T-cell (primary cell): ENCODE data around the gene KRTAP9-8. TPM values are rescaled to one million over a fixed set of nuclear protein-coding genes. Genes with fewer than 3 reads are reported as not detected.
"Not testable (repeated sequence)": the region's sequence is repeated elsewhere in the genome, so short reads cannot be mapped to it uniquely, and the experiment has no call there.

Experiments used
- ATAC-seq, 4 experiments: fragments of 200-7000 bp in 3 of 4; fragments of 150-1000 bp in 1 of 4; cut with Tn5 transposase; replicated peaks in 1 of 4; 1 replicate in 3 of 4; 2 replicates in 1 of 4; pipeline ENCODE4 v1.10.0; 2021; ENCODE audit warnings: moderate library complexity in 3 of 4, mild to moderate bottlenecking in 2 of 4, moderate number of reproducible peaks in 1 of 4
- CTCF ChIA-PET, 2 donors: fragments of 300-600 bp; sonication (Branson Sonifier 250); formaldehyde crosslinking; loops; one replicate each; lab custom pipeline; 2022; ENCODE audit warnings: antibody characterized with exemption in 2 of 2; lab: Charles Lee
- POLR2A ChIA-PET, 2 donors: fragments of 300-600 bp; sonication (Branson Sonifier 250); formaldehyde crosslinking; loops; one replicate each; lab custom pipeline; 2022; ENCODE audit warnings: antibody characterized with exemption in 2 of 2; lab: Charles Lee
- DNase-seq, 35 experiments: peaks; one replicate each; pipeline versions ENCODE4 v3.0.0 to v3.0.0-alpha.2; 2013 to 2023
- H3K27ac ChIP-seq: one replicate; pipeline ENCODE4 v1.5.1; 2013; ENCODE audit warnings: low read length
- H3K27me3 ChIP-seq, 2 experiments: replicated peaks in 1 of 2; 1 replicate in 1 of 2; 2 replicates in 1 of 2; pipeline versions ENCODE4 v1.6.1 to v1.7.0; 2013; ENCODE audit warnings: low read length in 1 of 2, mixed read lengths in 1 of 2; ENCODE audit not compliant: control insufficient read depth in 2 of 2, insufficient read depth in 2 of 2; ENCODE audit errors: extremely low read depth in 1 of 2
- H3K36me3 ChIP-seq, 2 donors: 1 replicate in 1 of 2; 2 replicates in 1 of 2; pipeline versions ENCODE4 v1.6.1 to v1.7.0; 2013; ENCODE audit warnings: low read length in 1 of 2; ENCODE audit not compliant: control insufficient read depth in 2 of 2, insufficient read depth in 1 of 2; ENCODE audit errors: extremely low read depth in 1 of 2
- H3K4me1 ChIP-seq, 2 experiments: 1 replicate in 1 of 2; 2 replicates in 1 of 2; pipeline versions ENCODE4 v1.6.1 to v1.7.0; 2013; ENCODE audit warnings: low read length in 2 of 2, mixed read lengths in 1 of 2; ENCODE audit not compliant: insufficient read depth in 2 of 2, control insufficient read depth in 1 of 2; ENCODE audit errors: extremely low read depth in 1 of 2
- H3K4me3 ChIP-seq, 2 donors: 1 replicate in 1 of 2; 2 replicates in 1 of 2; pipeline versions ENCODE4 v1.5.1 to v1.7.0; 2013; ENCODE audit warnings: mild to moderate bottlenecking in 2 of 2, low read length in 1 of 2, moderate library complexity in 1 of 2; ENCODE audit not compliant: control insufficient read depth in 1 of 2; ENCODE audit errors: extremely low read depth in 1 of 2
- H3K9me3 ChIP-seq: 2 replicates; pipeline ENCODE4 v1.7.0; 2013
- H3K27ac Mint-ChIP-seq, 2 donors: one replicate each; pipeline ENCODE4 v1.8.0; 2020 to 2021; ENCODE audit warnings: mild to moderate bottlenecking in 2 of 2, mixed read lengths in 2 of 2
- H3K27me3 Mint-ChIP-seq, 2 donors: one replicate each; pipeline ENCODE4 v1.8.0; 2021 to 2022; ENCODE audit warnings: mixed read lengths in 2 of 2
- H3K36me3 Mint-ChIP-seq: one replicate; pipeline ENCODE4 v1.8.0; 2021; ENCODE audit warnings: mixed read lengths
- H3K4me1 Mint-ChIP-seq, 3 donors: one replicate each; pipeline ENCODE4 v1.8.0; 2020 to 2022; ENCODE audit warnings: mixed read lengths in 3 of 3, mild to moderate bottlenecking in 1 of 3
- H3K4me3 Mint-ChIP-seq, 3 donors: one replicate each; pipeline ENCODE4 v1.8.0; 2020 to 2022; ENCODE audit warnings: mild to moderate bottlenecking in 3 of 3, mixed read lengths in 3 of 3, moderate library complexity in 3 of 3
- H3K9me3 Mint-ChIP-seq, 3 donors: one replicate each; pipeline ENCODE4 v1.8.0; 2020 to 2022; ENCODE audit warnings: mixed read lengths in 3 of 3
- WGBS: methylation state at CpG from one replicate; pipeline ENCODE4 v1.1.5; 2013; ENCODE audit warnings: missing lambda C conversion rate; ENCODE audit not compliant: insufficient coverage; 5-methylcytosine and 5-hydroxymethylcytosine counted together
- total RNA-seq, 35 experiments: library from RNA in 6 of 35; stranded (reverse) in 6 of 35; fragments of 120-200 nt in 1 of 35; gene quantifications; one replicate each; pipeline versions ENCODE4 v1.2.1 to v1.2.4 and lab custom pipeline; 2013 to 2026

KRTAP9-8 gene
- total RNA-seq, 5 donors from 2014 or later (not counting 1 experiment from before 2014, with no cell fraction given) = not detected

DNA sequence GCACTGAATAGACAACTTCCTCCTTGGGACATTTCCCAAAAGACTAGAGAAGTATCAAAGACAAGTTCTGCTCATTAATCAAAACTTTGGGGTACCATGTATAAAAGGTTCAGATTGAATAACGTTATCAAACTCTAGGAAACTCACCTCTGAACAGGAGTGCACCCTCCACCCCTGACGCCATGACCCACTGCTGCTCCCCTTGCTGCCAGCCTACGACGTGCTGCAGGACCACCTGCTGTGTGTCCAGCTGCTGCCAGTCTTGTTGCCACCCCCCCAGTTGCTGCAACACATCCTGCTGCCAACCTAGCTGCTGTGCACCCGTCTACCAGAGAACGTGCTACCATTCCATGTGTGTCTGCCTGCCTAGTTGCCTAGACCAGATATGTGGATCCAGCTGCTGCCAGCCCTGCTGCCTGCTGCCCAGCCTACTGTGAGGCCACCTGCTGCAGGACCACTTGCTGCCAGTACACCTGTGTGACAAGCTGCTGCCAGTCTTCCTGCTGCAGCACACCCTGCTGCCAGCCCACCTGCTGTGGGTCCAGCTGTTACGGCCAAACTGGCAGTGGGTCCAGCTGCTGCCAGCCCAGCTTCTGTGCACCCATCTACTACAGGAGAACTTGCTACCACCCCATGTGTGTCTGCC lies 25.2 kb upstream of the KRTAP9-8 start:
- Mint-ChIP-seq H3K9me3 (no peaks in the 10 kb centered on the region), H3K4me1 (peaks cover 0 to 10% (median 2%) of the 10 kb centered on the region in 3 donors), H3K36me3 (no peaks in the 10 kb centered on the region), H3K27me3 (peaks cover 8 to 51% of the 10 kb centered on the region in 2 donors), H3K4me3 (no peak overlapping the region), H3K27ac (no peak overlapping the region)
- Histone ChIP-seq H3K4me1 (no peaks in the 10 kb centered on the region), H3K9me3 (no peaks in the 10 kb centered on the region), H3K27ac (no peak overlapping the region), H3K4me3 (no peak overlapping the region), H3K27me3 (peaks cover 0 to 22% of the 10 kb centered on the region in 2 experiments), H3K36me3 (no peaks in the 10 kb centered on the region)
- ChIA-PET CTCF (no interaction called here), POLR2A (no interaction called here)
- ATAC-seq (no peak), DNase-seq (no peak)
- 82% methylated on average over 7 of the region's 7 CpGs for WGBS

DNA sequence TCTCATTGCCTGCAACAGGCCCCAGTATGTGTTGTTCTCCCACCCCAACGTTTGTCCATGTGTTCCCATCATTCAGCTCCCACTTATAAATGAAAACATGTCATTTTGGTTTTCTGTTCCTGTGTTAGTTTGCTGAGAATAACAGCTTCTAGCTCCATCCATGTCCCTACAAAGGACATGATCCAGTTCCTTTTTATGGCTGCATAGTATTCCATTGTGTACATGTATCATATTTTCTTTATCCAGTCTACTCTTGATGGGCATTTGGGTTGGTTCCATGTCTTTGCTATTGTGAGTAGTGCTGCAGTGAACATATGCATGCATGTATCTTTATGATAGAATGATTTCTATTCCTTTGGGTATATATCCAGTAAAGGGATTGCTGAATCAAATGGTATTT lies 22.1 kb upstream of the KRTAP9-8 start:
- no peaks in the 10 kb centered on the region for H3K9me3 ChIP-seq
- CTCF ChIA-PET = no interaction called here
- H3K36me3 ChIP-seq = no peaks in the 10 kb centered on the region
- peaks cover 0 to 20% of the 10 kb centered on the region in 2 experiments for H3K27me3 ChIP-seq
- H3K4me3 ChIP-seq = no peak overlapping the region
- H3K9me3 Mint-ChIP-seq = peaks cover 2 to 6% (median 5%) of the 10 kb centered on the region in 3 donors
- no peak overlapping the region for H3K4me3 Mint-ChIP-seq
- H3K36me3 Mint-ChIP-seq = no peaks in the 10 kb centered on the region
- no peak overlapping the region for H3K27ac ChIP-seq
- no peak for ATAC-seq
- no peak for DNase-seq
- peaks cover 8 to 36% of the 10 kb centered on the region in 2 donors for H3K27me3 Mint-ChIP-seq
- no CpG with 5 or more reads among the region's 1 CpG for WGBS
- no peaks in the 10 kb centered on the region for H3K4me1 ChIP-seq
- H3K27ac Mint-ChIP-seq = no peak overlapping the region
- POLR2A ChIA-PET = interaction anchor here in 1 of 2 donors (0.6 kb wide), 1 partner anchor 85 kb away, joined by 4 read pairs; no protein-coding TSS in a partner anchor
- H3K4me1 Mint-ChIP-seq = peaks cover 0 to 10% (median 2%) of the 10 kb centered on the region in 3 donors

DNA sequence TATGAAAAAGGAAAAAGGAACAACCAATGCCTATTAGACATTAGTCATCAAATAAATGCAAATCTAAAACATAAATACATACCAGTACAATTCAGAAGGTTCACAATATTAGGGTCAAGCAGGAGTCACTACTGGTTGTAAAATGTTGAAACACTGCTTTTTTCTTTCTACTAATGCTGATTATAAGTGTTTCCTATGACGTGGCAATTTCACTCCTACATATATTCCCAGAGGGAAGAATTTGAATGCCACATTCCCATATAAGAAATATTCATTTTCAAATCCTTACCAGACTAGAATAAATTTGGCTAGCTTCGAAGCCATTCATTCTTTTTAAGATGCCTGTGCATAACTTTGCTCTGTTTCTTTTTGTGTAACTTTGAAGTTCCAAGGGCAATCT lies 14.0 kb upstream of the KRTAP9-8 start:
- no peak overlapping the region for H3K4me3 Mint-ChIP-seq
- POLR2A ChIA-PET = no interaction called here

DNA sequence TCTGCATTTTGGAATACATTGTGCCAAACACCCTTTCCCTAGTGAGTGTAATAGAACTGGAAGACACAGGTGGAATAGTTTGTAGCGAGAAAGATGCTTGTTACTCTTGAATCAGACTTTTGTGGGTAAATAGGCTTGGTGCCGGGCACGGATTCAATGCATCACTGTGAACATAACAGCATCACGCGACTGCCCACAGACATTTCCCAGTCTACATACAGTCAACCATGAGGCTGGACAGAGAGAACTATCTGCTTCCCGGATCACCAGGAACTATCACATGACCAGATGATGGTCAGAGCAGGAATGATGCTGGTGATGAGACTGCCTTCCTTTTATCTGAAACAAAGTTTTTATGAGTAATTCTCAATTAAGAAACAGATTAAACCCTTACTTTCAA lies 11.7 kb upstream of the KRTAP9-8 start:
- ChIA-PET CTCF (no interaction called here), POLR2A (no interaction called here)
- Mint-ChIP-seq H3K9me3 (no peaks in the 10 kb centered on the region), H3K4me1 (peaks cover 1 to 22% (median 3%) of the 10 kb centered on the region in 3 donors), H3K27ac (no peak overlapping the region), H3K27me3 (peaks cover 7 to 9% of the 10 kb centered on the region in 2 donors), H3K4me3 (no peak overlapping the region), H3K36me3 (no peaks in the 10 kb centered on the region)
- Histone ChIP-seq H3K27ac (no peak overlapping the region), H3K9me3 (no peaks in the 10 kb centered on the region), H3K27me3 (peaks cover 2% of the 10 kb centered on the region in 2 experiments), H3K4me3 (no peak overlapping the region), H3K36me3 (no peaks in the 10 kb centered on the region), H3K4me1 (no peaks in the 10 kb centered on the region)
- ATAC-seq (no peak), DNase-seq (no peak)
- WGBS = 100% methylated on average over 4 of the region's 6 CpGs

More for the DNA sequence above, 14.0 kb upstream of the KRTAP9-8 start:
- Mint-ChIP-seq H3K36me3 (no peaks in the 10 kb centered on the region), H3K4me1 (peaks cover 0 to 12% (median 1%) of the 10 kb centered on the region in 3 donors), H3K27ac (no peak overlapping the region), H3K27me3 (peaks cover 9 to 11% of the 10 kb centered on the region in 2 donors), H3K9me3 (peaks cover 2 to 6% (median 6%) of the 10 kb centered on the region in 3 donors)
- H3K4me1 ChIP-seq = no peaks in the 10 kb centered on the region
- no peaks in the 10 kb centered on the region for H3K9me3 ChIP-seq
- ATAC-seq (no peak), DNase-seq (no peak)
- H3K4me3 ChIP-seq = no peak overlapping the region
- WGBS = no CpG with 5 or more reads among the region's 2 CpGs
- no peaks in the 10 kb centered on the region for H3K36me3 ChIP-seq
- CTCF ChIA-PET = no interaction called here
- peaks cover 0 to 2% of the 10 kb centered on the region in 2 experiments for H3K27me3 ChIP-seq
- H3K27ac ChIP-seq = no peak overlapping the region

DNA sequence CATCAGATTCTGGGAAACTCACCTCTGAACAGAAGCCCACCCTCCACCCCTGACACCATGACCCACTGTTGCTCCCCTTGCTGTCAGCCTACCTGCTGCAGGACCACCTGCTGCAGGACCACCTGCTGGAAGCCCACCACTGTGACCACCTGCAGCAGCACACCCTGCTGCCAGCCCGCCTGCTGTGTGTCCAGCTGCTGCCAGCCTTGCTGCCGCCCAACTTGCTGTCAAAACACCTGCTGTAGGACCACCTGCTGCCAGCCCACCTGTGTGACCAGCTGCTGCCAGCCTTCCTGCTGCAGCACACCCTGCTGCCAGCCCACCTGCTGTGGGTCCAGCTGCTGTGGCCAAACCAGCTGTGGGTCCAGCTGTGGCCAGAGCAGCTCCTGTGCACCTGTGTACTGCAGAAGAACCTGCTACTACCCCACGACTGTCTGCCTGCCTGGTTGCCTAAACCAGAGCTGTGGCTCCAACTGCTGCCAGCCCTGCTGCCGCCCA lies 11.2 kb upstream of the KRTAP9-8 start, which contains the start of gene KRTAP9-2:
TSS of gene KRTAP9-2 (plus strand) at position 51 of the 498 bp plus-strand sequence. CDS start at position 58, 7 bp downstream.
- H3K4me1 ChIP-seq, H3K4me3 ChIP-seq, H3K4me3 Mint-ChIP-seq, CTCF ChIA-PET, POLR2A ChIA-PET, DNase-seq, H3K9me3 ChIP-seq, H3K27me3 Mint-ChIP-seq, H3K27me3 ChIP-seq, H3K36me3 ChIP-seq, ATAC-seq, H3K36me3 Mint-ChIP-seq, H3K9me3 Mint-ChIP-seq, H3K27ac ChIP-seq, H3K27ac Mint-ChIP-seq: not testable (repeated sequence)
- H3K4me1 Mint-ChIP-seq = peaks cover 0 to 17% (median 3%) of the 10 kb centered on the region in 3 donors
- WGBS = 85% methylated on average over 2 of the region's 4 CpGs

DNA sequence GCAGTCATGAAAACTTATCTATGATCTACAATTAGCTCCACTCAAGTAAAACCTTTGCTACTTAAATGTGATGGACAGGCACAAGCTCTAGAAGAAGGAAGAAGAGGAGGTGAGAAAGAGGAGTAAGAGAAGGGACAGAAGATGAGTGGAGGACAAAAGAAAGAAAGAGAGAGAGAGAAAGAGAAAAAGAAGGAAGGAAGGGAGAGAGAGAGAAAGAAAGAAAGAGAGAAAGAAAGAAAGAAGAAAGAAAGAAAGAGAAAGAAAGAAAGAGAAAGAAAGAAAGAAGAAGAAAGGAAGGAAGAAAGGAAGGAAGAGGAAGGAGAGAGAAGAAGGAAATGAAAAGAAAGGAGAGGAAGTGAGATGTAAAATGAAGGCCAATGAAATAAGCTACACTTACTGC lies 7.7 kb upstream of the KRTAP9-8 start:
- H3K27ac ChIP-seq = no peak overlapping the region
- no peak for DNase-seq
- no peaks in the 10 kb centered on the region for H3K4me1 ChIP-seq
- H3K4me3 ChIP-seq = no peak overlapping the region
- no peak overlapping the region for H3K27ac Mint-ChIP-seq
- H3K36me3 ChIP-seq = no peaks in the 10 kb centered on the region
- no peak overlapping the region for H3K4me3 Mint-ChIP-seq
- peaks cover 0 to 18% (median 3%) of the 10 kb centered on the region in 3 donors for H3K4me1 Mint-ChIP-seq
- peaks cover 2% of the 10 kb centered on the region in 2 experiments for H3K27me3 ChIP-seq
- POLR2A ChIA-PET = no interaction called here
- no peaks in the 10 kb centered on the region for H3K9me3 Mint-ChIP-seq
- no peaks in the 10 kb centered on the region for H3K36me3 Mint-ChIP-seq
- H3K27me3 Mint-ChIP-seq = peaks cover 15 to 18% of the 10 kb centered on the region in 2 donors
- no peaks in the 10 kb centered on the region for H3K9me3 ChIP-seq
- ATAC-seq = no peak
- CTCF ChIA-PET = interaction anchor here in 1 of 2 donors (1.1 kb wide), 1 partner anchor 92 kb away, joined by 3 read pairs; no protein-coding TSS in a partner anchor
